ENCODE results near the gene TMEM9. TPM values are rescaled to one million over a fixed set of nuclear protein-coding genes. Genes with fewer than 3 reads are reported as not detected.
A peak's percentile ranks its signal among the peaks of the same experiment; 100 is the strongest.

Gene TMEM9
- total RNA-seq: 66.9 and 104 TPM in 2 replicates

- FAIRE-seq: no peak
- DNase-seq (ENCODE audit: low read depth): peak; percentile 84
- peaks cover 7% of the 10 kb centered on the region for H3K27me3 ChIP-seq (ENCODE audit: control insufficient read depth, insufficient read depth, low read length)
- no peaks in the 10 kb centered on the region for H3K36me3 ChIP-seq (ENCODE audit: control insufficient read depth, insufficient read depth, low read length)
- H3K4me3 ChIP-seq (ENCODE audit: low read depth, low read length): peak within 1 kb of the TSS; percentile 78
- TF ChIP-seq CTCF (IDR thresholded peaks at IDR 0.05; ENCODE audit: insufficient read depth, low read length, severe bottlenecking): no peak
Measured at GRCh38 chr1:201154389-201155165, at the start of gene TMEM9. TSS of gene TMEM9 (minus strand) at chr1:201154474. CDS start at chr1:201153923, 551 bp downstream.

- Histone ChIP-seq H3K4me3 (ENCODE audit: low read depth, low read length) (no peak overlapping the region), H3K27me3 (ENCODE audit: control insufficient read depth, insufficient read depth, low read length) (no peaks in the 10 kb centered on the region), H3K36me3 (ENCODE audit: control insufficient read depth, insufficient read depth, low read length) (no peaks in the 10 kb centered on the region)
- DNase-seq (ENCODE audit: low read depth) (no peak), FAIRE-seq (no peak)
- TF ChIP-seq CTCF (IDR thresholded peaks at IDR 0.05; ENCODE audit: insufficient read depth, low read length, severe bottlenecking): no peak
Measured at GRCh38 chr1:201198598-201198997, 44.3 kb upstream of the TMEM9 start.

GRCh38 chr1:201194046-201194445, 39.8 kb upstream of the TMEM9 start:
- peaks cover 3% of the 10 kb centered on the region for H3K27me3 ChIP-seq (ENCODE audit: control insufficient read depth, insufficient read depth, low read length)
- no peak overlapping the region for H3K4me3 ChIP-seq (ENCODE audit: low read depth, low read length)
- no peak for FAIRE-seq

DNA sequence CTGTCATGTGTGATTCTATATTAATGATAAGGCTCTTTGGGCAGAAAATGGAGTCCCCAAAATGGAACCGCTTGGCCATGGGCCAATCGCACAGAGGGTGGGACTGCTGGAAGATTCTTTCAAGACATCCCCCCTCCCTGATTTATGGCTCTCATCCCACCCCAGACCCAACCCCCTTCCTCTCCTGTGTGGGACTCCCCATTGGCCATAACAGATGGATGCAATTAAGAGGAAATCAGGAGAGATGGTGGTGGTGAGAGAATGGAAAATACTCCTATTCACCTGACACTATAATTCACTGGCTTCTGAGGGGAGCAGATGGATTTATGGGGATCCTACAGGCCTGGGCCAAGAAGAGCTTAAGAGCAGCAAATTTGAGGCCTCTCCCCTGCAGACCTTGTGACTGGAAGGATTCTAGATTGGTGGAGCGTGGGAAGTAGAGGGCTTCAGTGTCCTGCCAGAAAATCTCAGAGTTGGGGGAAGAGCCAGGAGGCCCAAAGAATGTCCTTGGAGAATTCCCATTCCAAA, 38.1 kb upstream of the TMEM9 start:
- H3K36me3 ChIP-seq (ENCODE audit: control insufficient read depth, insufficient read depth, low read length): no peaks in the 10 kb centered on the region
- no peak for DNase-seq (ENCODE audit: low read depth)
- peaks cover 3% of the 10 kb centered on the region for H3K27me3 ChIP-seq (ENCODE audit: control insufficient read depth, insufficient read depth, low read length)
- no peak for TF ChIP-seq CTCF (IDR thresholded peaks at IDR 0.05; ENCODE audit: insufficient read depth, low read length, severe bottlenecking)
- no peak for FAIRE-seq
- no peak overlapping the region for H3K4me3 ChIP-seq (ENCODE audit: low read depth, low read length)

More at GRCh38 chr1:201194046-201194445, 39.8 kb upstream of the TMEM9 start:
- TF ChIP-seq CTCF (IDR thresholded peaks at IDR 0.05; ENCODE audit: insufficient read depth, low read length, severe bottlenecking): no peak
- no peak for DNase-seq (ENCODE audit: low read depth)
- H3K36me3 ChIP-seq (ENCODE audit: control insufficient read depth, insufficient read depth, low read length): no peaks in the 10 kb centered on the region

- DNase-seq (ENCODE audit: low read depth) (peak; percentile 97), FAIRE-seq (no peak)
- Histone ChIP-seq H3K36me3 (ENCODE audit: control insufficient read depth, insufficient read depth, low read length) (no peaks in the 10 kb centered on the region), H3K4me3 (ENCODE audit: low read depth, low read length) (no peak overlapping the region), H3K27me3 (ENCODE audit: control insufficient read depth, insufficient read depth, low read length) (peaks cover 3% of the 10 kb centered on the region)
- no peak for TF ChIP-seq CTCF (IDR thresholded peaks at IDR 0.05; ENCODE audit: insufficient read depth, low read length, severe bottlenecking)
Measured at GRCh38 chr1:201191653-201192260, 37.5 kb upstream of the TMEM9 start.

All from bronchial epithelial cell (primary cell).